Measurements from ENCODE around the gene EPB41L3.

DNA sequence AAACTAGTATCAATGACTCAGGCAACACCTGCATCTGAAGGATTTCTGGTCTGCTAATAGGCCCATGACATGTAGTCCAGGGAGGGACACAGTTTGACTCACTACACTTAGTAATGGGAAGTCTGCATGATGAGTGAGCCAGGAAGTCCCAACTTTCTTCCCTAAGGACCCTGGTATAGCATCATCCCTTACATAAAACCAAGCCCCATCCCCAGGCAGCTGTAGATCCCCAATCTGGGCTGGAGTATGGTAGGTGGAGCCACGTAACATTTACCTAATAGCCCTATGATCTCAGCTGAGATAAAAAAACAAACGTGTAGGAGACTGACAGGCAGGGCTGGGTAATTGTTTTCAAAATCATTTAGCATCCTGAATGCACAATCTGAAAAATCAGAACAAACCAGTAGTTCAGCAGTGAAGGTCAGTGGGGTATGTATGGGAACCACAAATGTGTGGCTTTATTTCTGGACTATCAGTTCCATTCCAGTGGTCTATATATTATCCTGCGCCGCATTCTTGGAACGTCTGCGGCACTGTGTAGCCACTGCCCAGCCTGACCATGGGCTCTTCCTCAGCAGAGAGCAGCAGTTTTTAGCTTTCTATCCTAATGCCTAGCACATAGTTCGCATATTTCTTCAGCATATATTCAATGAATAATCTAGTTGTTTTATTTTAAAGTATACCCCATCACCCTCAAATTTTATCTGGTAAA, 33.5 kb downstream of the EPB41L3 start:
- TF ChIP-seq ZC3H10 (CRISPR knock-in tag; IDR thresholded peaks at IDR 0.05) (no peak), SNAI2 (CRISPR knock-in tag; IDR thresholded peaks at IDR 0.05) (no peak), ZFP30 (CRISPR knock-in tag; IDR thresholded peaks at IDR 0.05) (no peak)
